MCF 10A (cell line): Measurements from ENCODE around the gene STXBP1. TPM values are rescaled to one million over a fixed set of nuclear protein-coding genes. Genes with fewer than 3 reads are reported as not detected.

ENCODE experiments used
- BruUV-seq: library from RNA; stranded (reverse); fragments of 400-500 nt; replicated peaks from 2 replicates; lab custom pipeline; 2021; lab: Mats Ljungman, UMichigan
- CTCF ChIA-PET: fragments of 300-600 bp; sonication (Branson Sonifier 250); formaldehyde crosslinking; extraction: SDS; loops from one replicate; lab custom pipeline; 2021; ENCODE audit warnings: antibody characterized with exemption, inconsistent platforms; lab: Yijun Ruan, JAX
- POLR2A ChIA-PET: fragments of 300-600, 350-650 bp; sonication (Branson Sonifier 250); formaldehyde crosslinking; extraction: SDS; loops from one replicate; lab custom pipeline; 2020; ENCODE audit warnings: antibody characterized with exemption, inconsistent platforms; lab: Yijun Ruan, JAX
- DNase-seq: peaks from one replicate; pipeline ENCODE4 v3.0.0-alpha.2; 2018; ENCODE audit not compliant: unreplicated experiment
- H3K27ac Mint-ChIP-seq: one replicate; pipeline ENCODE4 v1.8.0; 2022; ENCODE audit warnings: mild to moderate bottlenecking, low read depth, mixed read lengths; ENCODE audit not compliant: unreplicated experiment
- H3K27me3 Mint-ChIP-seq: one replicate; pipeline ENCODE4 v1.8.0; 2022; ENCODE audit warnings: mixed read lengths; ENCODE audit not compliant: insufficient read depth, unreplicated experiment
- H3K36me3 Mint-ChIP-seq: one replicate; pipeline ENCODE4 v1.8.0; 2022; ENCODE audit warnings: mild to moderate bottlenecking, moderate library complexity, mixed read lengths; ENCODE audit not compliant: insufficient read depth, unreplicated experiment
- H3K4me1 Mint-ChIP-seq: one replicate; pipeline ENCODE4 v1.8.0; 2022; ENCODE audit warnings: mixed read lengths; ENCODE audit not compliant: insufficient read depth, unreplicated experiment
- H3K4me3 Mint-ChIP-seq: one replicate; pipeline ENCODE4 v1.8.0; 2022; ENCODE audit warnings: mild to moderate bottlenecking, moderate library complexity, mixed read lengths; ENCODE audit not compliant: unreplicated experiment
- H3K9me3 Mint-ChIP-seq: one replicate; pipeline ENCODE4 v1.8.0; 2022; ENCODE audit warnings: mixed read lengths; ENCODE audit not compliant: unreplicated experiment
- intact Hi-C: fragments of 100-400 bp; cut with micrococcal nuclease; formaldehyde crosslinking; loops from 2 replicates; pipeline ENCODE4 v1.14.1; 2022
- total RNA-seq: library from RNA; stranded (reverse); gene quantifications from 2 replicates; pipeline ENCODE4 v1.2.3, GENCODE V29; 2022
- TF ChIP-seq, protein P1 (sequence below): fragments of 200-600 bp; IDR thresholded peaks from one replicate; pipeline ENCODE4 v1.8.0; 2022; ENCODE audit warnings: antibody characterized with exemption, mild to moderate bottlenecking; ENCODE audit not compliant: unreplicated experiment

The STXBP1 gene
- total RNA-seq, 1 experiment from 2014 or later = 20.0 TPM

DNA sequence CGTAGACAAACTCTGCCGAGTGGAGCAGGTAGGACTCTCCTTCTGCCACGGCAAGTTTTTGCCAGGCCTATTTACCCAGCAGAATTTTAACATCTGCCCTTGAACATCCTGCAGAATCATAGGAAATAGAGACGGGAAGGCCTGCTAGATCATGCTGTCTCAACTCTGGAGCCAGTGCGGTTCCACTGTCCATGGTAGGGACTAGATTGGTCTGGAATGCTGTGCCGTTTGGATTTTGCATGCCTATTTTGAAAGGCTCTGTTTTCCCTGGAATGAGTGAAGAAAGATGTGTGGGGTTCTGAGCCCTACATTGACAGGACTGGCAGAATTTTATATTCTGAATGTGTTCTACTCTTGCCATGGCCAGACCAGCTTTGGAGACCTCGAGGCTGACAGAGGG, 61.2 kb downstream of the STXBP1 start:
- intact Hi-C loops = no loop called here
- Mint-ChIP-seq H3K36me3 (peaks cover 29% of the 10 kb centered on the region), H3K27me3 (no peaks in the 10 kb centered on the region), H3K9me3 (no peaks in the 10 kb centered on the region), H3K27ac (no peak overlapping the region), H3K4me1 (peaks cover 7% of the 10 kb centered on the region), H3K4me3 (no peak overlapping the region)
- no TSS peak for BruUV-seq
- ChIA-PET CTCF (no interaction called here), POLR2A (no interaction called here)
- no peak for DNase-seq
- TF ChIP-seq, protein P1, sequence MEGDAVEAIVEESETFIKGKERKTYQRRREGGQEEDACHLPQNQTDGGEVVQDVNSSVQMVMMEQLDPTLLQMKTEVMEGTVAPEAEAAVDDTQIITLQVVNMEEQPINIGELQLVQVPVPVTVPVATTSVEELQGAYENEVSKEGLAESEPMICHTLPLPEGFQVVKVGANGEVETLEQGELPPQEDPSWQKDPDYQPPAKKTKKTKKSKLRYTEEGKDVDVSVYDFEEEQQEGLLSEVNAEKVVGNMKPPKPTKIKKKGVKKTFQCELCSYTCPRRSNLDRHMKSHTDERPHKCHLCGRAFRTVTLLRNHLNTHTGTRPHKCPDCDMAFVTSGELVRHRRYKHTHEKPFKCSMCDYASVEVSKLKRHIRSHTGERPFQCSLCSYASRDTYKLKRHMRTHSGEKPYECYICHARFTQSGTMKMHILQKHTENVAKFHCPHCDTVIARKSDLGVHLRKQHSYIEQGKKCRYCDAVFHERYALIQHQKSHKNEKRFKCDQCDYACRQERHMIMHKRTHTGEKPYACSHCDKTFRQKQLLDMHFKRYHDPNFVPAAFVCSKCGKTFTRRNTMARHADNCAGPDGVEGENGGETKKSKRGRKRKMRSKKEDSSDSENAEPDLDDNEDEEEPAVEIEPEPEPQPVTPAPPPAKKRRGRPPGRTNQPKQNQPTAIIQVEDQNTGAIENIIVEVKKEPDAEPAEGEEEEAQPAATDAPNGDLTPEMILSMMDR = no peak

DNA sequence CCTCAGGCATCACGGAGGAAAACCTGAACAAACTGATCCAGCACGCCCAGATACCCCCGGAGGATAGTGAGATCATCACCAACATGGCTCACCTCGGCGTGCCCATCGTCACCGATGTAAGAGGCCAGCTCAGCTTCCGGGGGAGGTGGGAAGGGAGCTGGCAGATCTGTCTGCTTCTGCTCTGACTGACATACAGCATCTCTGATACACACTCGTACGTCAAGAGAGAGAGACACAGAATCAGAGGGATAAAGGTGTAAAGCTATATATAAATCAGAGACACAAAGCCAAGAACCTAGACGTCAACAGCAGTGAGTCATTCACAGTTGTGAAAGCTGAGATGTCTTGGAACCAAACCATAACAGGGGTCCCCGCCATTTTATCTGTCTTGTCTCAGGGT, 64.6 kb downstream of the STXBP1 start:
- peaks cover 29% of the 10 kb centered on the region for H3K36me3 Mint-ChIP-seq
- TF ChIP-seq, protein P1 = no peak
- peaks cover 7% of the 10 kb centered on the region for H3K4me1 Mint-ChIP-seq
- POLR2A ChIA-PET = interaction anchor here (0.7 to 1.2 kb wide), 4 partner anchors 9 to 38 kb away, joined by 3 to 4 read pairs (median 4); no protein-coding TSS in a partner anchor
- H3K27me3 Mint-ChIP-seq = no peaks in the 10 kb centered on the region
- H3K4me3 Mint-ChIP-seq = no peak overlapping the region
- no peaks in the 10 kb centered on the region for H3K9me3 Mint-ChIP-seq
- intact Hi-C loops = no loop called here
- BruUV-seq = no TSS peak
- no peak overlapping the region for H3K27ac Mint-ChIP-seq
- DNase-seq = peak; percentile 82
- CTCF ChIA-PET = no interaction called here

DNA sequence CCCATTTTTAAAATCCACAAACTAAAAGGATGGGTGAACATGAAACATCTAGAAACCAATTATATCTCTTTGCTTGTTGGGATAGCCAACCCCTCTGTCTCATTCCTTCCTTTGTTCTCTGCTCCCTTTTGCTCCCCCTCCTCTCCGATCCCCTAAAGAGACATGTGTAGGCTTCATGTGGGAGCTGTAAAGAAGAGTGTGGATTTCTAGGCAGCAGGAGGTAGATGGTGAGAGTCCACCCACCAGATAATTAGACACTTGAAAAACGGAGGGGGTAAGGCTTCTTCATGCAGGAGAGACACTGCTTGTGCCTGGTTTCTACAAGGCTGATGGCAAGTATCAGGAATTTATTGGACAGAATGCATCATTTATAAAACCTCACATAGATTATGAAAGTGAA, 67.4 kb downstream of the STXBP1 start:
- intact Hi-C loops = no loop called here
- Mint-ChIP-seq H3K9me3 (no peaks in the 10 kb centered on the region), H3K27ac (no peak overlapping the region), H3K27me3 (no peaks in the 10 kb centered on the region), H3K36me3 (peaks cover 22% of the 10 kb centered on the region), H3K4me1 (peaks cover 8% of the 10 kb centered on the region), H3K4me3 (no peak overlapping the region)
- ChIA-PET CTCF (interaction anchor here (0.6 kb wide), 1 partner anchor 9 kb away, joined by 3 read pairs; no protein-coding TSS in a partner anchor), POLR2A (interaction anchor here (0.6 to 1.4 kb wide), 2 partner anchors 42 to 839 kb away, joined by 3 to 5 read pairs; no protein-coding TSS in a partner anchor)
- BruUV-seq = no TSS peak
- TF ChIP-seq, protein P1 = no peak
- no peak for DNase-seq

DNA sequence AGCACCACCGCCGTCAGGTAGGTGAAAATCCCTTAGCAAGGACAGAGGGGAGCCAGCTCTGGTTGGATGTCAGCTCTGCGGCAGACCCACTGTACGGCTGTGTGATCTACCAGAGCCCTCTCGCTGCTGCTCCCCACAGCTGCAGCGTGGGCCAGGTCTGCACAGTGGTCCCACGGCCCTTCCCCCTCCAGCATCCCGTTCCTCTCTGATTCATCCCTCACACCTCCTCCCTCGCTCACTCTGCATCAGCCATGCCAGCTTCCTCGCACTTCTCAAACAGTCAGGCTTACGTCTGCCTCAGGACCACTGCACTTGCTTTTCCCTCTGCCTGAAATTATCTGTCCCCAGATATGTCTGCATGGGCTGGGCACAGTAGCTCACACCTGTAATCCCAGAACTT, 68.1 kb downstream of the STXBP1 start:
- DNase-seq = no peak
- Mint-ChIP-seq H3K9me3 (no peaks in the 10 kb centered on the region), H3K27ac (no peak overlapping the region), H3K36me3 (peaks cover 18% of the 10 kb centered on the region), H3K4me1 (peaks cover 12% of the 10 kb centered on the region), H3K4me3 (no peak overlapping the region), H3K27me3 (no peaks in the 10 kb centered on the region)
- POLR2A ChIA-PET = interaction anchor here (1.4 kb wide), 1 partner anchor 42 kb away, joined by 5 read pairs; no protein-coding TSS in a partner anchor
- no TSS peak for BruUV-seq
- TF ChIP-seq, protein P1 = no peak
- intact Hi-C loops = no loop called here
- CTCF ChIA-PET = interaction anchor here (0.6 kb wide), 1 partner anchor 10 kb away, joined by 3 read pairs; no protein-coding TSS in a partner anchor
